ENCODE data around the gene TSPAN33. TPM values are rescaled to one million over a fixed set of nuclear protein-coding genes. Genes with fewer than 3 reads are reported as not detected.

Gene TSPAN33
- polyA plus RNA-seq, 1 of the 3 experiments (the other 2 are of a cell fraction) = 6.9 TPM

- no peak overlapping the region for H2AFZ ChIP-seq (ENCODE audit: low read depth)
- TF ChIP-seq NFIC (IDR thresholded peaks at IDR 0.05; ENCODE audit: borderline replicate concordance) (no peak), FOXJ3 (CRISPR knock-in tag; IDR thresholded peaks at IDR 0.05) (no peak), FOSL2 (IDR thresholded peaks at IDR 0.05; ENCODE audit: borderline replicate concordance, low read depth) (no peak), SMC3 (IDR thresholded peaks at IDR 0.05; ENCODE audit: low read depth, low read length) (no peak), MXI1 (IDR thresholded peaks at IDR 0.05; ENCODE audit: low read depth, low read length) (no peak), JUND (IDR thresholded peaks at IDR 0.05) (no peak), TCF12 (IDR thresholded peaks at IDR 0.05) (no peak), EP300 (IDR thresholded peaks at IDR 0.05; ENCODE audit: borderline replicate concordance in 1 of 2, low read depth in 1 of 2, low read length in 1 of 2) (no peak)
- TF ChIP-seq, protein P1, sequence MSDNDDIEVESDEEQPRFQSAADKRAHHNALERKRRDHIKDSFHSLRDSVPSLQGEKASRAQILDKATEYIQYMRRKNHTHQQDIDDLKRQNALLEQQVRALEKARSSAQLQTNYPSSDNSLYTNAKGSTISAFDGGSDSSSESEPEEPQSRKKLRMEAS (IDR thresholded peaks at IDR 0.05; ENCODE audit: low read depth) = no peak
- TF ChIP-seq, protein P2, sequence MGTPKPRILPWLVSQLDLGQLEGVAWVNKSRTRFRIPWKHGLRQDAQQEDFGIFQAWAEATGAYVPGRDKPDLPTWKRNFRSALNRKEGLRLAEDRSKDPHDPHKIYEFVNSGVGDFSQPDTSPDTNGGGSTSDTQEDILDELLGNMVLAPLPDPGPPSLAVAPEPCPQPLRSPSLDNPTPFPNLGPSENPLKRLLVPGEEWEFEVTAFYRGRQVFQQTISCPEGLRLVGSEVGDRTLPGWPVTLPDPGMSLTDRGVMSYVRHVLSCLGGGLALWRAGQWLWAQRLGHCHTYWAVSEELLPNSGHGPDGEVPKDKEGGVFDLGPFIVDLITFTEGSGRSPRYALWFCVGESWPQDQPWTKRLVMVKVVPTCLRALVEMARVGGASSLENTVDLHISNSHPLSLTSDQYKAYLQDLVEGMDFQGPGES (IDR thresholded peaks at IDR 0.05; ENCODE audit: low read depth, low read length) = no peak
- TF ChIP-seq, protein P3, sequence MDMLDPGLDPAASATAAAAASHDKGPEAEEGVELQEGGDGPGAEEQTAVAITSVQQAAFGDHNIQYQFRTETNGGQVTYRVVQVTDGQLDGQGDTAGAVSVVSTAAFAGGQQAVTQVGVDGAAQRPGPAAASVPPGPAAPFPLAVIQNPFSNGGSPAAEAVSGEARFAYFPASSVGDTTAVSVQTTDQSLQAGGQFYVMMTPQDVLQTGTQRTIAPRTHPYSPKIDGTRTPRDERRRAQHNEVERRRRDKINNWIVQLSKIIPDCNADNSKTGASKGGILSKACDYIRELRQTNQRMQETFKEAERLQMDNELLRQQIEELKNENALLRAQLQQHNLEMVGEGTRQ (IDR thresholded peaks at IDR 0.05; ENCODE audit: borderline replicate concordance, low read depth, low read length) = no peak
- TF ChIP-seq, protein P4, sequence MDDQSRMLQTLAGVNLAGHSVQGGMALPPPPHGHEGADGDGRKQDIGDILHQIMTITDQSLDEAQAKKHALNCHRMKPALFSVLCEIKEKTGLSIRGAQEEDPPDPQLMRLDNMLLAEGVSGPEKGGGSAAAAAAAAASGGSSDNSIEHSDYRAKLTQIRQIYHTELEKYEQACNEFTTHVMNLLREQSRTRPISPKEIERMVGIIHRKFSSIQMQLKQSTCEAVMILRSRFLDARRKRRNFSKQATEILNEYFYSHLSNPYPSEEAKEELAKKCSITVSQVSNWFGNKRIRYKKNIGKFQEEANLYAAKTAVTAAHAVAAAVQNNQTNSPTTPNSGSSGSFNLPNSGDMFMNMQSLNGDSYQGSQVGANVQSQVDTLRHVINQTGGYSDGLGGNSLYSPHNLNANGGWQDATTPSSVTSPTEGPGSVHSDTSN (IDR thresholded peaks at IDR 0.05) = no peak
- H3K9ac ChIP-seq = no peak overlapping the region
- H3F3A ChIP-seq (replicated peaks; ENCODE audit: insufficient read depth) = no peaks in the 10 kb centered on the region
- POLR2A ChIA-PET = no interaction called here
- H3K79me2 ChIP-seq (ENCODE audit: insufficient read depth) = no peaks in the 10 kb centered on the region
- no peaks in the 10 kb centered on the region for H3K36me3 ChIP-seq (replicated peaks in 1 of 2; ENCODE audit: control insufficient read depth in 1 of 2, insufficient read depth in 2 of 2, low read length in 1 of 2)
- H3K9me2 ChIP-seq = no peaks in the 10 kb centered on the region
- no peak overlapping the region for H3K4me3 ChIP-seq (ENCODE audit: low read depth in 2 of 2, low read length in 1 of 2)
- H3K9me3 ChIP-seq = peaks cover 9% of the 10 kb centered on the region; the same call in 1 of the 2 replicates
- H3K4me1 ChIP-seq (ENCODE audit: control insufficient read depth in 1 of 2, insufficient read depth in 2 of 2, low read depth in 1 of 2, low read length in 1 of 2) = peaks cover 0 to 3% of the 10 kb centered on the region in 2 experiments; a peak in 1 of 4 replicates
- H4K20me1 ChIP-seq (ENCODE audit: insufficient read depth) = no peaks in the 10 kb centered on the region
- peaks cover 12% of the 10 kb centered on the region; the same call in 1 of the 2 replicates for H3K27me3 ChIP-seq (ENCODE audit: insufficient read depth)
- no peak for DNase-seq
- CTCF ChIA-PET = interaction anchor here (0.8 to 4.5 kb wide), 4 partner anchors 24 to 183 kb away, joined by 3 to 33 read pairs (median 12); no protein-coding TSS in a partner anchor
- H3K27ac ChIP-seq (ENCODE audit: low read depth in 2 of 2, low read length in 1 of 2) = no peak overlapping the region
- no peak overlapping the region for H3K4me2 ChIP-seq
Observed at GRCh38 chr7:129115676-129116075, 28.8 kb upstream of the TSPAN33 start.

- no peaks in the 10 kb centered on the region for H3K36me3 ChIP-seq (replicated peaks in 1 of 2; ENCODE audit: control insufficient read depth in 1 of 2, insufficient read depth in 2 of 2, low read length in 1 of 2)
- no peaks in the 10 kb centered on the region for H4K20me1 ChIP-seq (ENCODE audit: insufficient read depth)
- H3K4me2 ChIP-seq = no peak overlapping the region
- no peak overlapping the region for H3K27ac ChIP-seq (ENCODE audit: low read depth in 2 of 2, low read length in 1 of 2)
- H3K9me3 ChIP-seq = peaks cover 10% of the 10 kb centered on the region; the same call in 1 of the 2 replicates
- 78% methylated on average over 7 of the region's 7 CpGs for WGBS (ENCODE audit: low lambda C conversion rate)
- no peaks in the 10 kb centered on the region for H3K79me2 ChIP-seq (ENCODE audit: insufficient read depth)
- H3K4me3 ChIP-seq (ENCODE audit: low read depth in 2 of 2, low read length in 1 of 2) = no peak overlapping the region
- H3F3A ChIP-seq (replicated peaks; ENCODE audit: insufficient read depth) = no peaks in the 10 kb centered on the region
- ChIA-PET CTCF (interaction anchor here (0.7 to 4.5 kb wide), 3 partner anchors 27 to 94 kb away, joined by 3 to 33 read pairs (median 4); no protein-coding TSS in a partner anchor), POLR2A (no interaction called here)
- H3K9ac ChIP-seq = no peak overlapping the region
- H3K27me3 ChIP-seq (ENCODE audit: insufficient read depth) = 0 out of 2 replicates have a peak, but pooled peaks cover 4% of the 10 kb centered on the region
- DNase-seq = no peak
- no peaks in the 10 kb centered on the region for H3K9me2 ChIP-seq
- H2AFZ ChIP-seq (ENCODE audit: low read depth) = no peak overlapping the region
- H3K4me1 ChIP-seq (ENCODE audit: control insufficient read depth in 1 of 2, insufficient read depth in 2 of 2, low read depth in 1 of 2, low read length in 1 of 2) = no peaks in the 10 kb centered on the region
- TF ChIP-seq SMC3 (IDR thresholded peaks at IDR 0.05; ENCODE audit: low read depth, low read length) = no peak
- TF ChIP-seq, protein P3 (IDR thresholded peaks at IDR 0.05; ENCODE audit: borderline replicate concordance, low read depth, low read length) = no peak
- TF ChIP-seq FOXJ3 (CRISPR knock-in tag; IDR thresholded peaks at IDR 0.05) = no peak
- TF ChIP-seq, protein P4 (IDR thresholded peaks at IDR 0.05) = no peak
- TF ChIP-seq RAD21 (IDR thresholded peaks at IDR 0.05; ENCODE audit: low read length) = no peak
- TF ChIP-seq CHD2 (IDR thresholded peaks at IDR 0.05; ENCODE audit: low read length, partially characterized antibody) = no peak
- TF ChIP-seq FOSL2 (IDR thresholded peaks at IDR 0.05; ENCODE audit: borderline replicate concordance, low read depth) = no peak
- TF ChIP-seq, protein P1 (IDR thresholded peaks at IDR 0.05; ENCODE audit: low read depth) = no peak
- no peak for TF ChIP-seq GABPA (IDR thresholded peaks at IDR 0.05; ENCODE audit: low read depth)
- TF ChIP-seq NRF1 (IDR thresholded peaks at IDR 0.05; ENCODE audit: low read depth, low read length) = no peak
- TF ChIP-seq RFX5 (IDR thresholded peaks at IDR 0.05; ENCODE audit: low read length) = no peak
- no peak for TF ChIP-seq FOXM1 (IDR thresholded peaks at IDR 0.05; ENCODE audit: low read depth)
- TF ChIP-seq GATA2 (CRISPR knock-in tag; IDR thresholded peaks at IDR 0.05) = no peak
- no peak for TF ChIP-seq SIN3A (IDR thresholded peaks at IDR 0.05; ENCODE audit: borderline replicate concordance, low read depth, low read length)
- TF ChIP-seq JUND (IDR thresholded peaks at IDR 0.05) = no peak
- no peak for TF ChIP-seq TAF1 (IDR thresholded peaks at IDR 0.05; ENCODE audit: borderline replicate concordance, low read depth, low read length)
Observed at GRCh38 chr7:129118182-129118581, 26.3 kb upstream of the TSPAN33 start.
